SU-DHL-6 (cell line): ENCODE measurements around the gene FNTB.
A peak's percentile ranks its signal among the peaks of the same experiment; 100 is the strongest.

Experiments used
- H2AFZ ChIP-seq: fragments of 200-600 bp; sonication (generic); 2 replicates; pipeline ENCODE4 v1.6.1; 2014; ENCODE audit warnings: low read depth, mild to moderate bottlenecking, moderate library complexity, mixed read lengths, antibody characterized with exemption, low read length; ENCODE audit not compliant: severe bottlenecking
- H3F3A ChIP-seq: fragments of 200-600 bp; shearing (Covaris generic); 2 replicates; pipeline ENCODE4 v1.6.0; 2016; ENCODE audit warnings: antibody characterized with exemption, mild to moderate bottlenecking; ENCODE audit not compliant: insufficient read depth
- H3K27ac ChIP-seq: fragments of 200-600 bp; sonication (generic); 2 replicates; pipeline ENCODE4 v1.5.1; 2016; ENCODE audit warnings: low read depth, mild to moderate bottlenecking, low read length, moderate library complexity, mixed read lengths
- H3K27me3 ChIP-seq: fragments of 200-600 bp; sonication (generic), shearing (Covaris generic); 2 replicates; pipeline ENCODE4 v1.6.0; 2014; ENCODE audit warnings: mild to moderate bottlenecking, low read length
- H3K36me3 ChIP-seq: fragments of 200-600 bp; sonication (generic); 2 replicates; pipeline ENCODE4 v1.6.1; 2014; ENCODE audit warnings: mild to moderate bottlenecking, low read length, mixed read lengths
- H3K4me2 ChIP-seq: fragments of 300-600, 200-600 bp; shearing (Covaris generic), sonication (generic); 2 replicates; pipeline ENCODE4 v1.6.0; 2014; ENCODE audit warnings: low read length, low read depth, mild to moderate bottlenecking; ENCODE audit not compliant: poor library complexity, severe bottlenecking
- H3K4me3 ChIP-seq: fragments of 200-600 bp; sonication (generic); 2 replicates; pipeline ENCODE4 v1.5.1; 2014; ENCODE audit warnings: antibody characterized with exemption, low read length, mild to moderate bottlenecking, mixed read lengths; ENCODE audit not compliant: insufficient read depth, poor library complexity, severe bottlenecking
- H3K79me2 ChIP-seq: fragments of 200-600 bp; sonication (generic); 2 replicates; pipeline ENCODE4 v1.6.1; 2014; ENCODE audit warnings: mild to moderate bottlenecking, low read length, moderate library complexity; ENCODE audit not compliant: insufficient read depth
- H3K9ac ChIP-seq: fragments of 200-600 bp; sonication (generic); 2 replicates; pipeline ENCODE4 v1.7.0; 2014; ENCODE audit warnings: mild to moderate bottlenecking, low read length
- H3K9me2 ChIP-seq: fragments of 200-600 bp; sonication (generic); replicated peaks from 2 replicates; pipeline ENCODE4 v1.6.1; 2014; ENCODE audit warnings: low read length; ENCODE audit not compliant: insufficient read depth
- H3K9me3 ChIP-seq: fragments of 200-600 bp; sonication (generic); 2 replicates; pipeline ENCODE4 v1.6.1; 2014; ENCODE audit warnings: low read length, mixed read lengths; ENCODE audit not compliant: insufficient read depth
- H4K20me1 ChIP-seq: fragments of 200-600 bp; sonication (generic); 2 replicates; pipeline ENCODE4 v1.6.1; 2014; ENCODE audit warnings: low read depth, mild to moderate bottlenecking, antibody characterized with exemption, low read length, moderate library complexity, mixed read lengths
- CTCF ChIP-seq: fragments of 200-600 bp; sonication (generic); IDR thresholded peaks from one replicate; pipeline ENCODE4 v1.5.1; 2017; ENCODE audit warnings: antibody characterized with exemption, mild to moderate bottlenecking, low read length, moderate library complexity; ENCODE audit not compliant: insufficient read depth, poor library complexity, severe bottlenecking
- EZH2phosphoT487 ChIP-seq: fragments of 200-600 bp; sonication (generic), shearing (Covaris generic); conservative IDR thresholded peaks from 2 replicates; pipeline ENCODE4 v1.6.1; 2018; ENCODE audit warnings: mild to moderate bottlenecking, antibody characterized with exemption, low read length, moderate library complexity, mixed read lengths

The FNTB gene

GRCh38 chr14:64971943-64972791 is 14.5 kb upstream of the FNTB start, which contains the start of gene RAB15:
TSS of gene RAB15 (minus strand) at chr14:64972336. CDS start at chr14:64972076, 260 bp downstream.
- H4K20me1 ChIP-seq = no peaks in the 10 kb centered on the region
- H3K4me2 ChIP-seq = peak within 1 kb of the TSS; percentile 53
- peak within 1 kb of the TSS; percentile 43; the same call in 1 of the 2 replicates for H3K9ac ChIP-seq
- no peaks in the 10 kb centered on the region for H3K27me3 ChIP-seq
- H3K79me2 ChIP-seq = no peaks in the 10 kb centered on the region
- H3K9me3 ChIP-seq = no peaks in the 10 kb centered on the region
- no peaks in the 10 kb centered on the region for H3K36me3 ChIP-seq
- no peak for TF ChIP-seq EZH2phosphoT487
- no peak for TF ChIP-seq CTCF
- H2AFZ ChIP-seq = no peak within 1 kb of the TSS
- H3K4me3 ChIP-seq = peak within 1 kb of the TSS; percentile 40
- H3F3A ChIP-seq = no peaks in the 10 kb centered on the region
- no peak within 1 kb of the TSS for H3K27ac ChIP-seq
- H3K9me2 ChIP-seq = no peaks in the 10 kb centered on the region

DNA sequence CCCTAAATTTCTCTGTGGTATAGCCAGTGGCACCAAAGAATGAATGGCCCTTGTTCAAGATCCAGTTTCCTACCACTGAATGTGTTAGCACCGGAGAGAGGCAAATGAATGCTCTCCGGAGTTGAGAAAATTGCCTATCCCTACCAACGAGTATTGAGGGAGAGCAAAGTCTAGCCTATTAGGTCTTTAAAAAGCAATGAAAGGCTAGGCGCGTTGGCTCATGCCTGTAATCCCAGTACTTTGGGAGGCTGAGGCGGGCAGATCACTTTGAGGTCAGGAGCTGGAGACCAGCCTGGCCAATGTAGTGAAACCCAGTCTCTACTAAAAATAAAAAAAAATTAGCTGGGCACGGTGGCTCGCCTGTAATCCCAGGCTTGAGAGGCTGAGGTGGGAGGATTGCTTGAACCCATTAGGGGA is 13.7 kb upstream of the FNTB start:
- TF ChIP-seq EZH2phosphoT487 (no peak), CTCF (no peak)
- Histone ChIP-seq H3K4me3 (no peak overlapping the region), H3K27me3 (no peaks in the 10 kb centered on the region), H2AFZ (no peak overlapping the region), H4K20me1 (no peaks in the 10 kb centered on the region), H3K9ac (no peak overlapping the region), H3K4me2 (no peak overlapping the region), H3K27ac (no peak overlapping the region), H3K79me2 (no peaks in the 10 kb centered on the region), H3K36me3 (no peaks in the 10 kb centered on the region), H3K9me3 (no peaks in the 10 kb centered on the region), H3K9me2 (no peaks in the 10 kb centered on the region), H3F3A (no peaks in the 10 kb centered on the region)

- Histone ChIP-seq H3K27me3 (no peaks in the 10 kb centered on the region), H3F3A (no peaks in the 10 kb centered on the region), H3K79me2 (no peaks in the 10 kb centered on the region), H3K4me3 (no peak overlapping the region), H3K4me2 (no peak overlapping the region), H3K9me2 (no peaks in the 10 kb centered on the region), H3K36me3 (no peaks in the 10 kb centered on the region), H3K9me3 (no peaks in the 10 kb centered on the region), H3K27ac (no peak overlapping the region), H4K20me1 (no peaks in the 10 kb centered on the region), H2AFZ (no peak overlapping the region), H3K9ac (no peak overlapping the region)
- TF ChIP-seq CTCF (no peak), EZH2phosphoT487 (no peak)
These were observed 12.9 kb upstream of the FNTB start for GRCh38 chr14:64973826-64974225.
